Astrocyte of the hippocampus (primary cell): ENCODE measurements around the gene NUDCD3.

Source experiments
- DNase-seq: peaks from one replicate; pipeline ENCODE4 v3.0.0; 2011; ENCODE audit warnings: low read depth, low spot score

Gene NUDCD3

GRCh38 chr7:44482502-44483485 lies 7.7 kb downstream of the NUDCD3 start:
- DNase-seq, result no peak

GRCh38 chr7:44477938-44478337 lies 12.5 kb downstream of the NUDCD3 start:
- DNase-seq, result no peak

- DNase-seq, result peak; percentile 88
Observed at GRCh38 chr7:44477063-44477830, 13.2 kb downstream of the NUDCD3 start.

GRCh38 chr7:44476313-44476712 lies 14.1 kb downstream of the NUDCD3 start:
- DNase-seq, result no peak

GRCh38 chr7:44473295-44473694 lies 17.2 kb downstream of the NUDCD3 start:
- no peak for DNase-seq

- no peak for DNase-seq
Observed at GRCh38 chr7:44472843-44473242, 17.6 kb downstream of the NUDCD3 start.

- no peak for DNase-seq
Observed at GRCh38 chr7:44471850-44472249, 18.6 kb downstream of the NUDCD3 start.

- DNase-seq, result no peak
Observed at GRCh38 chr7:44471436-44471835, 19.0 kb downstream of the NUDCD3 start.

- DNase-seq, result no peak
Observed at GRCh38 chr7:44470628-44471245, 19.7 kb downstream of the NUDCD3 start.

GRCh38 chr7:44470135-44470479 lies 20.4 kb downstream of the NUDCD3 start:
- peak; percentile 44 for DNase-seq

GRCh38 chr7:44469461-44470134 lies 20.9 kb downstream of the NUDCD3 start:
- DNase-seq, result no peak

- no peak for DNase-seq
Observed at GRCh38 chr7:44467217-44467548, 23.3 kb downstream of the NUDCD3 start.

- DNase-seq, result peak; percentile 48
Observed at GRCh38 chr7:44466300-44467216, 23.9 kb downstream of the NUDCD3 start.

- no peak for DNase-seq
Observed at GRCh38 chr7:44465490-44465889, 25.0 kb downstream of the NUDCD3 start.

GRCh38 chr7:44463169-44463808 lies 27.2 kb downstream of the NUDCD3 start:
- no peak for DNase-seq

- no peak for DNase-seq
Observed at GRCh38 chr7:44461387-44461786, 29.1 kb downstream of the NUDCD3 start.

GRCh38 chr7:44460325-44460724 lies 30.1 kb downstream of the NUDCD3 start:
- no peak for DNase-seq

GRCh38 chr7:44455155-44455554 lies 35.3 kb downstream of the NUDCD3 start:
- no peak for DNase-seq

GRCh38 chr7:44454348-44454747 lies 36.1 kb downstream of the NUDCD3 start:
- no peak for DNase-seq

- DNase-seq, result no peak
Observed at GRCh38 chr7:44451123-44451522, 39.3 kb downstream of the NUDCD3 start.
